ENCODE results near the gene KIF26B. TPM values are rescaled to one million over a fixed set of nuclear protein-coding genes. Genes with fewer than 3 reads are reported as not detected.

KIF26B gene
- total RNA-seq, 1 experiment from 2014 or later: 1.6 TPM

DNA sequence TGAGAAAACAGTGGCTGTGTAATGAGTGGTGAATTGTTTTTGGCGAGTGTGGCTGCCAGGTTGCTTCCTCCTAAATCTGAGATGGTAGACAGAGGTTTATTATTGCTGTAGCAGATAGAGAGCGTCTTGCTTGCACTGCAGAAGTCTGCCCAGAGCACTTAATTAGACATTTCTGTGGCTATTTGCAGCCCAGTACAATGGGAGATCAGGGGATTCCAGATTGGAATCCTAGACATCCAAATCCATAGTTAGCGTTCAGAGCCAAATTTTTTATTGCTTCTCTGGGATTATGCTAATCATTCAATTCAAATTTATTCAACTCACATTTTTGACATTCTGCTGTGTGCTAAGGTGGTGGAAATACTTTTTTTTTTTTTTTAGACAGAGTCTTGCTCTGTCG, 30.0 kb downstream of the KIF26B start:
- intact Hi-C loops (cut with micrococcal nuclease): no loop called here
- BruUV-seq (replicated peaks): no TSS peak
- Mint-ChIP-seq H3K27ac (ENCODE audit: low read depth, unreplicated experiment) (no peak overlapping the region), H3K27me3 (ENCODE audit: insufficient read depth, unreplicated experiment) (no peaks in the 10 kb centered on the region), H3K9me3 (ENCODE audit: unreplicated experiment) (peaks cover 5% of the 10 kb centered on the region), H3K36me3 (ENCODE audit: insufficient read depth, unreplicated experiment) (no peaks in the 10 kb centered on the region), H3K4me1 (ENCODE audit: insufficient read depth, unreplicated experiment) (no peaks in the 10 kb centered on the region), H3K4me3 (ENCODE audit: unreplicated experiment) (no peak overlapping the region)
- TF ChIP-seq, protein P1, sequence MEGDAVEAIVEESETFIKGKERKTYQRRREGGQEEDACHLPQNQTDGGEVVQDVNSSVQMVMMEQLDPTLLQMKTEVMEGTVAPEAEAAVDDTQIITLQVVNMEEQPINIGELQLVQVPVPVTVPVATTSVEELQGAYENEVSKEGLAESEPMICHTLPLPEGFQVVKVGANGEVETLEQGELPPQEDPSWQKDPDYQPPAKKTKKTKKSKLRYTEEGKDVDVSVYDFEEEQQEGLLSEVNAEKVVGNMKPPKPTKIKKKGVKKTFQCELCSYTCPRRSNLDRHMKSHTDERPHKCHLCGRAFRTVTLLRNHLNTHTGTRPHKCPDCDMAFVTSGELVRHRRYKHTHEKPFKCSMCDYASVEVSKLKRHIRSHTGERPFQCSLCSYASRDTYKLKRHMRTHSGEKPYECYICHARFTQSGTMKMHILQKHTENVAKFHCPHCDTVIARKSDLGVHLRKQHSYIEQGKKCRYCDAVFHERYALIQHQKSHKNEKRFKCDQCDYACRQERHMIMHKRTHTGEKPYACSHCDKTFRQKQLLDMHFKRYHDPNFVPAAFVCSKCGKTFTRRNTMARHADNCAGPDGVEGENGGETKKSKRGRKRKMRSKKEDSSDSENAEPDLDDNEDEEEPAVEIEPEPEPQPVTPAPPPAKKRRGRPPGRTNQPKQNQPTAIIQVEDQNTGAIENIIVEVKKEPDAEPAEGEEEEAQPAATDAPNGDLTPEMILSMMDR (IDR thresholded peaks at IDR 0.05; ENCODE audit: unreplicated experiment): no peak
- ChIA-PET CTCF (interaction anchor here (0.6 kb wide), 2 partner anchors 12 to 970 kb away, joined by 3 to 4 read pairs; no protein-coding TSS in a partner anchor), POLR2A (no interaction called here)
- DNase-seq (ENCODE audit: unreplicated experiment): no peak

DNA sequence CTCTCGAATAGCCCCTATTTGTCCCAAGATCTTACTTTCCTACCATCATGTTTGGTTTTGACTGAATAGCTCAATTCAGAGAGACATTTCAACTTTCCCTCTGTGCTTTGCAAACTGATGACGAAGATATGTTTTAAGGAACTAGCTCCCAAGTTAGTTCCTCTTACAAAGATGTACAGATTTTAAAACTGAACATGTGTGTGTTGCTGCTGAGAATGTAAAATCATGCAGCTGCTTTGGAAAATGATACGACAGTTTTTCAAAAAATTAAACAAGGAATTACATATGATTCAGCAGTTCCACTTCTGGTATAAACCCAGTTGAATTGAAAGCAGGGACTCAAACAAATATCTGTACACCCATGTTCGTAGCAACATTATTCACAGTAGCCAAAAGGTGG, 33.6 kb downstream of the KIF26B start:
- POLR2A ChIA-PET: no interaction called here
- TF ChIP-seq, protein P1 (IDR thresholded peaks at IDR 0.05; ENCODE audit: unreplicated experiment): no peak
- no TSS peak for BruUV-seq (replicated peaks)
- no peak for DNase-seq (ENCODE audit: unreplicated experiment)
- Mint-ChIP-seq H3K36me3 (ENCODE audit: insufficient read depth, unreplicated experiment) (no peaks in the 10 kb centered on the region), H3K9me3 (ENCODE audit: unreplicated experiment) (peaks cover 7% of the 10 kb centered on the region), H3K4me1 (ENCODE audit: insufficient read depth, unreplicated experiment) (no peaks in the 10 kb centered on the region), H3K27ac (ENCODE audit: low read depth, unreplicated experiment) (no peak overlapping the region), H3K4me3 (ENCODE audit: unreplicated experiment) (no peak overlapping the region), H3K27me3 (ENCODE audit: insufficient read depth, unreplicated experiment) (no peaks in the 10 kb centered on the region)
- CTCF ChIA-PET: interaction anchor here (0.6 to 1.5 kb wide), 5 partner anchors 30 to 388 kb away, joined by 3 to 5 read pairs (median 4); no protein-coding TSS in a partner anchor
- intact Hi-C loops (cut with micrococcal nuclease): no loop called here

DNA sequence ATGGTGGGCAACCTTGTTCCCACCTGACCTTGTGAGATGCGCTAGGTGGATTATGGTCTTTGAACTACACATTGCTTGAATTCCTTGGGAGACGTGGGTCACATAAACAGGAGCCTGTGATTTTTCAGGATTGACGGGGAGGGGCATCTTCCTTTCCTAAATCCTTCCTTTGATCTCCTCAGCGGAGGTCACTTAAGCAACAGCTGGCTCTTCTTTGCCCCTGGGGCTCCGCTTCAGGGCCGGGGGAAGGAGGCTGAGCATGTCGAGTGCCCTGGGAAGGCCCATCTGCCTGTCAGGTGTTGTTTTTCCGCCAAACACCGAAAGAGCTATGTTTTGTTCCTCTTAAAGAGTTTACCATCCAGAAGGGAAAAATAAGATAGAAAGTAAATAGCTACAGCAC, 40.6 kb downstream of the KIF26B start:
- no peaks in the 10 kb centered on the region for H3K27me3 Mint-ChIP-seq (ENCODE audit: insufficient read depth, unreplicated experiment)
- intact Hi-C loops (cut with micrococcal nuclease): no loop called here
- H3K4me1 Mint-ChIP-seq (ENCODE audit: insufficient read depth, unreplicated experiment): peaks cover 5% of the 10 kb centered on the region
- no TSS peak for BruUV-seq (replicated peaks)
- H3K27ac Mint-ChIP-seq (ENCODE audit: low read depth, unreplicated experiment): no peak overlapping the region
- H3K4me3 Mint-ChIP-seq (ENCODE audit: unreplicated experiment): no peak overlapping the region
- no peaks in the 10 kb centered on the region for H3K9me3 Mint-ChIP-seq (ENCODE audit: unreplicated experiment)
- H3K36me3 Mint-ChIP-seq (ENCODE audit: insufficient read depth, unreplicated experiment): no peaks in the 10 kb centered on the region
- ChIA-PET CTCF (interaction anchor here (0.7 to 0.8 kb wide), 2 partner anchors 11 to 26 kb away, joined by 3 read pairs; no protein-coding TSS in a partner anchor), POLR2A (interaction anchor here (0.7 to 0.8 kb wide), 2 partner anchors 8 to 95 kb away, joined by 3 to 4 read pairs; no protein-coding TSS in a partner anchor)
- TF ChIP-seq, protein P1 (IDR thresholded peaks at IDR 0.05; ENCODE audit: unreplicated experiment): no peak
- no peak for DNase-seq (ENCODE audit: unreplicated experiment)

DNA sequence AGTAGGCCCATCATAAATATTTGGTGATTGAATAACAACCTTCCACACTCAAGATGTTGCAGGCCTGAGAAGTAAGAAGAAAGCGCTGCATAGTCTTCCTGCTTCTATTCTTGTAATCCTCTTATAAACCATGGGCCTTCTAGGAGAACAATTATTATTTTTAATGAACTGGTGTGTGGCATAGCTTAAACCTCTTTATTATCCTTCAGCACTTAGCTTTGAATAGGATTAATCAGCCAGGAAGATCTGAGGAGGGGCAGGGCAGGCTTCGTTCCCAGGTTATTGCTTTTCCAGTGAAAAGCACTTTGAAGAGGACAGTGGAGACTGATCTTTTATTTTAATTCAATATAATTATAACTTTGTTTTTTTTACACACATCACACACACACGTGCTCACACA, 42.3 kb downstream of the KIF26B start:
- H3K4me3 Mint-ChIP-seq (ENCODE audit: unreplicated experiment): no peak overlapping the region
- DNase-seq (ENCODE audit: unreplicated experiment): no peak
- TF ChIP-seq, protein P1 (IDR thresholded peaks at IDR 0.05; ENCODE audit: unreplicated experiment): no peak
- intact Hi-C loops (cut with micrococcal nuclease): no loop called here
- ChIA-PET POLR2A (no interaction called here), CTCF (no interaction called here)
- H3K27me3 Mint-ChIP-seq (ENCODE audit: insufficient read depth, unreplicated experiment): no peaks in the 10 kb centered on the region
- H3K27ac Mint-ChIP-seq (ENCODE audit: low read depth, unreplicated experiment): no peak overlapping the region
- H3K9me3 Mint-ChIP-seq (ENCODE audit: unreplicated experiment): no peaks in the 10 kb centered on the region
- no peaks in the 10 kb centered on the region for H3K36me3 Mint-ChIP-seq (ENCODE audit: insufficient read depth, unreplicated experiment)
- BruUV-seq (replicated peaks): no TSS peak
- peaks cover 10% of the 10 kb centered on the region for H3K4me1 Mint-ChIP-seq (ENCODE audit: insufficient read depth, unreplicated experiment)
